DND-41 (cell line): ENCODE measurements around the gene ME3.

Source experiments
- ATAC-seq: fragments of 200-7000 bp; cut with Tn5 transposase; 3 replicates; pipeline ENCODE4 v1.9.1; 2021; ENCODE audit warnings: low read depth; ENCODE audit not compliant: insufficient read depth
- DNase-seq: peaks from one replicate; pipeline ENCODE4 v3.0.0-alpha.2; 2020
- H2AFZ ChIP-seq: 2 replicates; pipeline ENCODE4 v1.6.0; 2012; ENCODE audit warnings: low read depth, low read length
- H3K27ac ChIP-seq: 2 replicates; pipeline ENCODE4 v1.5.1; 2012; ENCODE audit warnings: low read length, inconsistent platforms
- H3K27me3 ChIP-seq: fragments of 200-600 bp; sonication (generic); 2 replicates; pipeline ENCODE4 v1.6.0; 2012; ENCODE audit warnings: low read length, mild to moderate bottlenecking, inconsistent platforms; ENCODE audit not compliant: insufficient read depth, poor library complexity
- H3K36me3 ChIP-seq: 2 replicates; pipeline ENCODE4 v1.5.1; 2012; ENCODE audit warnings: low read length, inconsistent platforms; ENCODE audit not compliant: insufficient read depth
- H3K4me1 ChIP-seq: 2 replicates; pipeline ENCODE4 v1.5.1; 2012; ENCODE audit warnings: mild to moderate bottlenecking, low read length; ENCODE audit not compliant: insufficient read depth
- H3K4me2 ChIP-seq: 2 replicates; pipeline ENCODE4 v1.6.0; 2012; ENCODE audit warnings: mild to moderate bottlenecking, moderate library complexity, low read length, inconsistent platforms; ENCODE audit not compliant: insufficient read depth
- H3K4me3 ChIP-seq, 2 experiments: fragments of 200-600 bp in 1 of 2; shearing (Covaris generic) in 1 of 2; 2 replicates each; pipeline ENCODE4 v1.5.1; 2012 to 2016; ENCODE audit warnings: inconsistent platforms in 2 of 2, low read length in 2 of 2, mild to moderate bottlenecking in 2 of 2, low read depth in 1 of 2, moderate library complexity in 1 of 2
- H3K79me2 ChIP-seq: 2 replicates; pipeline ENCODE4 v1.6.0; 2012; ENCODE audit warnings: low read length, inconsistent platforms; ENCODE audit not compliant: insufficient read depth
- H3K9ac ChIP-seq: 2 replicates; pipeline ENCODE4 v1.6.0; 2012; ENCODE audit warnings: low read depth, mild to moderate bottlenecking, inconsistent platforms, low read length, moderate library complexity
- H3K9me3 ChIP-seq: 2 replicates; pipeline ENCODE4 v1.5.1; 2012; ENCODE audit warnings: low read length, moderate library complexity, mild to moderate bottlenecking, inconsistent platforms; ENCODE audit not compliant: insufficient read depth, severe bottlenecking
- H4K20me1 ChIP-seq: 2 replicates; pipeline ENCODE4 v1.6.0; 2012; ENCODE audit warnings: low read length; ENCODE audit not compliant: insufficient read depth
- CTCF ChIP-seq: IDR thresholded peaks from 2 replicates; pipeline ENCODE4 v1.5.1; 2012; ENCODE audit warnings: borderline replicate concordance, low read length, moderate library complexity, mild to moderate bottlenecking; ENCODE audit not compliant: poor library complexity, severe bottlenecking; ENCODE audit errors: extremely low read depth
- EZH2 ChIP-seq: IDR thresholded peaks from 3 replicates; pipeline ENCODE4 v1.6.1; 2012; ENCODE audit warnings: borderline replicate concordance, low read depth, mild to moderate bottlenecking, moderate library complexity, low read length, inconsistent platforms; ENCODE audit not compliant: severe bottlenecking

ME3 gene

GRCh38 chr11:86571273-86571948, 101.0 kb downstream of the ME3 start:
- Histone ChIP-seq H3K4me3 (no peak overlapping the region), H3K9ac (no peak overlapping the region), H3K27ac (no peak overlapping the region), H4K20me1 (no peaks in the 10 kb centered on the region), H3K4me1 (no peaks in the 10 kb centered on the region), H3K27me3 (no peaks in the 10 kb centered on the region), H3K9me3 (no peaks in the 10 kb centered on the region), H2AFZ (no peak overlapping the region), H3K36me3 (no peaks in the 10 kb centered on the region), H3K4me2 (no peak overlapping the region), H3K79me2 (no peaks in the 10 kb centered on the region)
- ATAC-seq = no peak
- DNase-seq = no peak
- TF ChIP-seq CTCF = peak; percentile 38
- no peak for TF ChIP-seq EZH2

GRCh38 chr11:86570451-86570850, 102.0 kb downstream of the ME3 start:
- Histone ChIP-seq H3K4me2 (no peak overlapping the region), H4K20me1 (no peaks in the 10 kb centered on the region), H3K4me1 (no peaks in the 10 kb centered on the region), H3K9ac (no peak overlapping the region), H3K4me3 (no peak overlapping the region), H3K27me3 (no peaks in the 10 kb centered on the region), H2AFZ (no peak overlapping the region), H3K9me3 (no peaks in the 10 kb centered on the region), H3K27ac (no peak overlapping the region), H3K36me3 (no peaks in the 10 kb centered on the region), H3K79me2 (no peaks in the 10 kb centered on the region)
- TF ChIP-seq EZH2 (no peak), CTCF (no peak)
- DNase-seq (no peak), ATAC-seq (no peak)

- Histone ChIP-seq H2AFZ (no peak overlapping the region), H3K79me2 (no peaks in the 10 kb centered on the region), H3K4me1 (no peaks in the 10 kb centered on the region), H3K27ac (no peak overlapping the region), H3K36me3 (no peaks in the 10 kb centered on the region), H3K27me3 (no peaks in the 10 kb centered on the region), H4K20me1 (no peaks in the 10 kb centered on the region), H3K9me3 (no peaks in the 10 kb centered on the region), H3K4me2 (no peak overlapping the region), H3K4me3 (no peak overlapping the region), H3K9ac (no peak overlapping the region)
- TF ChIP-seq CTCF (no peak), EZH2 (no peak)
- ATAC-seq = no peak
- no peak for DNase-seq
Measured at GRCh38 chr11:86570020-86570419, 102.4 kb downstream of the ME3 start.
